ENCODE measurements around the gene RBM42.

RBM42 gene

GRCh38 chr19:35642312-35642711 is 13.5 kb downstream of the RBM42 start:
- peaks cover 21% of the 10 kb centered on the region for H3K4me1 ChIP-seq (ENCODE audit: insufficient read depth, low read length, poor library complexity, severe bottlenecking)
- no peak overlapping the region for H3K4me3 ChIP-seq (ENCODE audit: low read length, poor library complexity, severe bottlenecking)
- H3K9me3 ChIP-seq (ENCODE audit: insufficient read depth, low read depth, low read length): no peaks in the 10 kb centered on the region
- 0 out of 2 replicates have a peak, but pooled peaks cover 2% of the 10 kb centered on the region for H3F3A ChIP-seq (ENCODE audit: low read depth)
- H3K27me3 ChIP-seq (ENCODE audit: insufficient read depth, low read length, poor library complexity, severe bottlenecking): no peaks in the 10 kb centered on the region
- no peaks in the 10 kb centered on the region for H3K79me2 ChIP-seq (ENCODE audit: insufficient read depth, low read length)
- no peak overlapping the region for H3K9ac ChIP-seq (ENCODE audit: low read depth, low read length, poor library complexity, severe bottlenecking)
- H3K9me2 ChIP-seq (replicated peaks; ENCODE audit: low read depth, low read length): no peaks in the 10 kb centered on the region
- H3K36me3 ChIP-seq (ENCODE audit: insufficient read depth, low read length): peaks cover 9% of the 10 kb centered on the region; the same call in 1 of the 2 replicates
- TF ChIP-seq CTCF (conservative IDR thresholded peaks at IDR 0.05; ENCODE audit: low read length) (no peak), EZH2phosphoT487 (IDR thresholded peaks at IDR 0.05; ENCODE audit: borderline replicate concordance) (no peak)
- peak overlapping the region; percentile 92 for H3K4me2 ChIP-seq (ENCODE audit: low read depth, low read length, poor library complexity, severe bottlenecking)
- no peak overlapping the region for H2AFZ ChIP-seq (ENCODE audit: low read length)
- H4K20me1 ChIP-seq (ENCODE audit: insufficient read depth, low read length, poor library complexity, severe bottlenecking): no peaks in the 10 kb centered on the region

DNA sequence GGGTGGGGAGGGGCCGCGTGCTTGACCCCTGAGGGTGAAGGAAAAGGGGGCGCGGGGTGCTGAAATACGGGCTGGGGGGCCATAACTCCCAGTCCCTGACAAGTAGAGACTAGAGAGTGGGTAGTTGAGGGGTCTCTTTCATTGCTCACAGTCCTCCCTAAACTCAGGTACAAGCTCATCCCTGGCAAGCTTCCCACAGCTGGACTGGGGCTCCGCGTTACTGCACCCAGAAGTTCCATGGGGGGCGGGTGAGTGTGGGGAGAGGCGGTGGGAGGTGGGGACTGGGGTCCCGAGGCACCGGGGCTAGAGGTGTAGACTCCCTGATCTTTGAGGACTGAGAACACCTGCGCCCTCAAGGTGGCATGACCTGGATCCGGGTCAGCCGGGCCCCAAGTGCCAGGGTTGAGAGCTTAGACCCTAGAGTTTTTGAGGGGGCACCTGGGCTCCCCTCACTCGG is 14.0 kb downstream of the RBM42 start:
- no peaks in the 10 kb centered on the region for H3K9me2 ChIP-seq (replicated peaks; ENCODE audit: low read depth, low read length)
- no peaks in the 10 kb centered on the region for H4K20me1 ChIP-seq (ENCODE audit: insufficient read depth, low read length, poor library complexity, severe bottlenecking)
- H3K9me3 ChIP-seq (ENCODE audit: insufficient read depth, low read depth, low read length): no peaks in the 10 kb centered on the region
- peak overlapping the region; percentile 76 for H3K4me3 ChIP-seq (ENCODE audit: low read length, poor library complexity, severe bottlenecking)
- no peaks in the 10 kb centered on the region for H3K79me2 ChIP-seq (ENCODE audit: insufficient read depth, low read length)
- H3K4me1 ChIP-seq (ENCODE audit: insufficient read depth, low read length, poor library complexity, severe bottlenecking): peaks cover 25% of the 10 kb centered on the region
- 0 out of 2 replicates have a peak, but pooled peaks cover 2% of the 10 kb centered on the region for H3F3A ChIP-seq (ENCODE audit: low read depth)
- peak overlapping the region; percentile 99 for H2AFZ ChIP-seq (ENCODE audit: low read length)
- TF ChIP-seq EZH2phosphoT487 (IDR thresholded peaks at IDR 0.05; ENCODE audit: borderline replicate concordance): no peak
- TF ChIP-seq CTCF (conservative IDR thresholded peaks at IDR 0.05; ENCODE audit: low read length): no peak
- H3K27me3 ChIP-seq (ENCODE audit: insufficient read depth, low read length, poor library complexity, severe bottlenecking): no peaks in the 10 kb centered on the region
- peak overlapping the region; percentile 92 for H3K4me2 ChIP-seq (ENCODE audit: low read depth, low read length, poor library complexity, severe bottlenecking)
- H3K9ac ChIP-seq (ENCODE audit: low read depth, low read length, poor library complexity, severe bottlenecking): peak overlapping the region; percentile 73
- H3K36me3 ChIP-seq (ENCODE audit: insufficient read depth, low read length): peaks cover 4% of the 10 kb centered on the region; the same call in 1 of the 2 replicates

- H4K20me1 ChIP-seq (ENCODE audit: insufficient read depth, low read length, poor library complexity, severe bottlenecking): peaks cover 2% of the 10 kb centered on the region
- no peaks in the 10 kb centered on the region for H3K27me3 ChIP-seq (ENCODE audit: insufficient read depth, low read length, poor library complexity, severe bottlenecking)
- H3K9me2 ChIP-seq (replicated peaks; ENCODE audit: low read depth, low read length): no peaks in the 10 kb centered on the region
- peak overlapping the region; percentile 73 for H3K9ac ChIP-seq (ENCODE audit: low read depth, low read length, poor library complexity, severe bottlenecking)
- peaks cover 25% of the 10 kb centered on the region for H3K4me1 ChIP-seq (ENCODE audit: insufficient read depth, low read length, poor library complexity, severe bottlenecking)
- peak overlapping the region; percentile 76 for H3K4me3 ChIP-seq (ENCODE audit: low read length, poor library complexity, severe bottlenecking)
- peak overlapping the region; percentile 99 for H2AFZ ChIP-seq (ENCODE audit: low read length)
- no peaks in the 10 kb centered on the region for H3K9me3 ChIP-seq (ENCODE audit: insufficient read depth, low read depth, low read length)
- 0 out of 2 replicates have a peak, but pooled peaks cover 2% of the 10 kb centered on the region for H3F3A ChIP-seq (ENCODE audit: low read depth)
- peak overlapping the region; percentile 92 for H3K4me2 ChIP-seq (ENCODE audit: low read depth, low read length, poor library complexity, severe bottlenecking)
- H3K36me3 ChIP-seq (ENCODE audit: insufficient read depth, low read length): no peaks in the 10 kb centered on the region
- TF ChIP-seq EZH2phosphoT487 (IDR thresholded peaks at IDR 0.05; ENCODE audit: borderline replicate concordance) (no peak), CTCF (conservative IDR thresholded peaks at IDR 0.05; ENCODE audit: low read length) (no peak)
- H3K79me2 ChIP-seq (ENCODE audit: insufficient read depth, low read length): peaks cover 4% of the 10 kb centered on the region
Measured at GRCh38 chr19:35643255-35644205, 14.7 kb downstream of the RBM42 start.

Measured in Loucy (cell line).